ENCODE data around the gene UBR4.

DNA sequence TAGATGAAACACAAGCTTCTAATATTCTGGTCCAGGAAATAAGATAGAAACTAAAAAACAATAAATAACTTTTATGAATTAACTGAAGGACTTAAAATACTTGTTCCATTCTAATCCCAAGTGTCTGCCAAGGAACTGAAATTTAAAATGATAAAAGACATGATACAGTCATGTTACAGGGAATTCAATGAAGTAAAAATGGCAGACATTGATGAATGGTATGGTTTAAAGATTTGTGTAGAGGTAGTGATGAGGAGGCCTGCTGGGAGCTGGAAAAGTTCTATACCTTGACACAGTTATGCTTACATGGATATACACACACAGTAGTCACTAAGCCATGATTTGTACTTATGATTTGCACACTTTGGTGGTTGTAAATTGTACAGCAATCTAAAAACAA, 2.1 kb upstream of the UBR4 start:
- TF ChIP-seq POLR2AphosphoS5 (IDR thresholded peaks at IDR 0.05; ENCODE audit: low read depth, low read length) (no peak), MXI1 (IDR thresholded peaks at IDR 0.05; ENCODE audit: low read depth, low read length) (no peak)
- TF ChIP-seq, protein P1, sequence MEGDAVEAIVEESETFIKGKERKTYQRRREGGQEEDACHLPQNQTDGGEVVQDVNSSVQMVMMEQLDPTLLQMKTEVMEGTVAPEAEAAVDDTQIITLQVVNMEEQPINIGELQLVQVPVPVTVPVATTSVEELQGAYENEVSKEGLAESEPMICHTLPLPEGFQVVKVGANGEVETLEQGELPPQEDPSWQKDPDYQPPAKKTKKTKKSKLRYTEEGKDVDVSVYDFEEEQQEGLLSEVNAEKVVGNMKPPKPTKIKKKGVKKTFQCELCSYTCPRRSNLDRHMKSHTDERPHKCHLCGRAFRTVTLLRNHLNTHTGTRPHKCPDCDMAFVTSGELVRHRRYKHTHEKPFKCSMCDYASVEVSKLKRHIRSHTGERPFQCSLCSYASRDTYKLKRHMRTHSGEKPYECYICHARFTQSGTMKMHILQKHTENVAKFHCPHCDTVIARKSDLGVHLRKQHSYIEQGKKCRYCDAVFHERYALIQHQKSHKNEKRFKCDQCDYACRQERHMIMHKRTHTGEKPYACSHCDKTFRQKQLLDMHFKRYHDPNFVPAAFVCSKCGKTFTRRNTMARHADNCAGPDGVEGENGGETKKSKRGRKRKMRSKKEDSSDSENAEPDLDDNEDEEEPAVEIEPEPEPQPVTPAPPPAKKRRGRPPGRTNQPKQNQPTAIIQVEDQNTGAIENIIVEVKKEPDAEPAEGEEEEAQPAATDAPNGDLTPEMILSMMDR (IDR thresholded peaks at IDR 0.05): no peak
